Activated naive CD8-positive, alpha-beta T cell treated with anti-CD3 and anti-CD28 coated beads for 36 hours (primary cell): ENCODE data around the gene MDN1. TPM values are rescaled to one million over a fixed set of nuclear protein-coding genes. Genes with fewer than 3 reads are reported as not detected.

Source experiments
- DNase-seq: peaks from one replicate; pipeline ENCODE4 v3.0.0; 2021
- H3K27ac Mint-ChIP-seq: one replicate; pipeline ENCODE4 v1.8.0; 2022; ENCODE audit warnings: mild to moderate bottlenecking, moderate library complexity, mixed read lengths
- H3K27me3 Mint-ChIP-seq: one replicate; pipeline ENCODE4 v1.8.0; 2022; ENCODE audit warnings: mild to moderate bottlenecking, mixed read lengths
- H3K36me3 Mint-ChIP-seq: one replicate; pipeline ENCODE4 v1.8.0; 2021; ENCODE audit warnings: mild to moderate bottlenecking, mixed read lengths
- H3K4me1 Mint-ChIP-seq: one replicate; pipeline ENCODE4 v1.8.0; 2021; ENCODE audit warnings: mixed read lengths
- H3K4me3 Mint-ChIP-seq: one replicate; pipeline ENCODE4 v1.8.0; 2022; ENCODE audit warnings: mild to moderate bottlenecking, moderate library complexity, mixed read lengths
- H3K9me3 Mint-ChIP-seq: one replicate; pipeline ENCODE4 v1.8.0; 2022; ENCODE audit warnings: mixed read lengths
- total RNA-seq, 2 experiments: library from RNA; stranded (reverse); gene quantifications; one replicate each; pipeline ENCODE4 v1.2.3, GENCODE V29; 2021

Gene MDN1
- total RNA-seq, 2 experiments from 2014 or later: 64.4 to 66.8 TPM

- no peak for DNase-seq
- H3K4me1 Mint-ChIP-seq: no peaks in the 10 kb centered on the region
- no peak overlapping the region for H3K27ac Mint-ChIP-seq
- H3K27me3 Mint-ChIP-seq: no peaks in the 10 kb centered on the region
- H3K4me3 Mint-ChIP-seq: no peak overlapping the region
- H3K36me3 Mint-ChIP-seq: peaks cover 19% of the 10 kb centered on the region
- no peaks in the 10 kb centered on the region for H3K9me3 Mint-ChIP-seq
These were observed 141.1 kb downstream of the MDN1 start for GRCh38 chr6:89678531-89678930.

- Mint-ChIP-seq H3K4me1 (no peaks in the 10 kb centered on the region), H3K27ac (no peak overlapping the region), H3K9me3 (no peaks in the 10 kb centered on the region), H3K27me3 (no peaks in the 10 kb centered on the region), H3K4me3 (no peak overlapping the region), H3K36me3 (peaks cover 24% of the 10 kb centered on the region)
- no peak for DNase-seq
These were observed 143.4 kb downstream of the MDN1 start for GRCh38 chr6:89675949-89676748.

GRCh38 chr6:89670935-89671565 is 148.5 kb downstream of the MDN1 start:
- H3K9me3 Mint-ChIP-seq: no peaks in the 10 kb centered on the region
- no peak overlapping the region for H3K4me3 Mint-ChIP-seq
- no peak for DNase-seq
- H3K27me3 Mint-ChIP-seq: no peaks in the 10 kb centered on the region
- H3K4me1 Mint-ChIP-seq: no peaks in the 10 kb centered on the region
- peaks cover 21% of the 10 kb centered on the region for H3K36me3 Mint-ChIP-seq
- H3K27ac Mint-ChIP-seq: no peak overlapping the region

GRCh38 chr6:89669002-89669401 is 150.6 kb downstream of the MDN1 start:
- no peaks in the 10 kb centered on the region for H3K27me3 Mint-ChIP-seq
- H3K4me3 Mint-ChIP-seq: no peak overlapping the region
- no peaks in the 10 kb centered on the region for H3K9me3 Mint-ChIP-seq
- no peak overlapping the region for H3K27ac Mint-ChIP-seq
- H3K4me1 Mint-ChIP-seq: no peaks in the 10 kb centered on the region
- DNase-seq: no peak
- peaks cover 19% of the 10 kb centered on the region for H3K36me3 Mint-ChIP-seq

GRCh38 chr6:89667872-89668556 is 151.6 kb downstream of the MDN1 start:
- peaks cover 23% of the 10 kb centered on the region for H3K36me3 Mint-ChIP-seq
- no peaks in the 10 kb centered on the region for H3K9me3 Mint-ChIP-seq
- no peaks in the 10 kb centered on the region for H3K4me1 Mint-ChIP-seq
- no peaks in the 10 kb centered on the region for H3K27me3 Mint-ChIP-seq
- no peak for DNase-seq
- no peak overlapping the region for H3K27ac Mint-ChIP-seq
- H3K4me3 Mint-ChIP-seq: no peak overlapping the region

GRCh38 chr6:89662659-89663223 is 156.9 kb downstream of the MDN1 start:
- Mint-ChIP-seq H3K4me3 (no peak overlapping the region), H3K27me3 (no peaks in the 10 kb centered on the region), H3K36me3 (peaks cover 13% of the 10 kb centered on the region), H3K9me3 (no peaks in the 10 kb centered on the region), H3K27ac (no peak overlapping the region), H3K4me1 (no peaks in the 10 kb centered on the region)
- DNase-seq: no peak

- Mint-ChIP-seq H3K27me3 (no peaks in the 10 kb centered on the region), H3K4me1 (no peaks in the 10 kb centered on the region), H3K4me3 (no peak overlapping the region), H3K36me3 (peaks cover 13% of the 10 kb centered on the region), H3K9me3 (no peaks in the 10 kb centered on the region), H3K27ac (no peak overlapping the region)
- DNase-seq: no peak
These were observed 158.0 kb downstream of the MDN1 start for GRCh38 chr6:89661559-89661958.

- peak overlapping the region; percentile 55 for H3K27ac Mint-ChIP-seq
- no peak overlapping the region for H3K4me3 Mint-ChIP-seq
- H3K36me3 Mint-ChIP-seq: peaks cover 13% of the 10 kb centered on the region
- H3K9me3 Mint-ChIP-seq: no peaks in the 10 kb centered on the region
- H3K4me1 Mint-ChIP-seq: no peaks in the 10 kb centered on the region
- no peaks in the 10 kb centered on the region for H3K27me3 Mint-ChIP-seq
- no peak for DNase-seq
These were observed 158.6 kb downstream of the MDN1 start for GRCh38 chr6:89660981-89661380.

- no peaks in the 10 kb centered on the region for H3K9me3 Mint-ChIP-seq
- H3K36me3 Mint-ChIP-seq: peaks cover 6% of the 10 kb centered on the region
- no peak for DNase-seq
- no peak overlapping the region for H3K27ac Mint-ChIP-seq
- H3K27me3 Mint-ChIP-seq: no peaks in the 10 kb centered on the region
- H3K4me1 Mint-ChIP-seq: no peaks in the 10 kb centered on the region
- H3K4me3 Mint-ChIP-seq: no peak overlapping the region
These were observed 162.0 kb downstream of the MDN1 start for GRCh38 chr6:89657445-89658158.

GRCh38 chr6:89655122-89655521 is 164.5 kb downstream of the MDN1 start:
- Mint-ChIP-seq H3K36me3 (peaks cover 9% of the 10 kb centered on the region), H3K9me3 (no peaks in the 10 kb centered on the region), H3K4me1 (no peaks in the 10 kb centered on the region), H3K27me3 (no peaks in the 10 kb centered on the region), H3K4me3 (no peak overlapping the region), H3K27ac (no peak overlapping the region)
- no peak for DNase-seq

GRCh38 chr6:89650579-89650978 is 169.0 kb downstream of the MDN1 start:
- Mint-ChIP-seq H3K9me3 (no peaks in the 10 kb centered on the region), H3K27ac (no peak overlapping the region), H3K36me3 (peaks cover 19% of the 10 kb centered on the region), H3K4me1 (peaks cover 3% of the 10 kb centered on the region), H3K4me3 (no peak overlapping the region), H3K27me3 (no peaks in the 10 kb centered on the region)
- no peak for DNase-seq

- Mint-ChIP-seq H3K4me3 (no peak overlapping the region), H3K4me1 (peaks cover 9% of the 10 kb centered on the region), H3K9me3 (no peaks in the 10 kb centered on the region), H3K27ac (no peak overlapping the region), H3K36me3 (peaks cover 22% of the 10 kb centered on the region), H3K27me3 (no peaks in the 10 kb centered on the region)
- no peak for DNase-seq
These were observed 169.9 kb downstream of the MDN1 start for GRCh38 chr6:89649682-89650081.

GRCh38 chr6:89644864-89645263 is 174.7 kb downstream of the MDN1 start:
- Mint-ChIP-seq H3K36me3 (peaks cover 41% of the 10 kb centered on the region), H3K27ac (no peak overlapping the region), H3K9me3 (no peaks in the 10 kb centered on the region), H3K4me1 (peaks cover 13% of the 10 kb centered on the region), H3K4me3 (no peak overlapping the region), H3K27me3 (no peaks in the 10 kb centered on the region)
- no peak for DNase-seq

- no peak overlapping the region for H3K4me3 Mint-ChIP-seq
- peaks cover 40% of the 10 kb centered on the region for H3K36me3 Mint-ChIP-seq
- no peaks in the 10 kb centered on the region for H3K27me3 Mint-ChIP-seq
- peaks cover 20% of the 10 kb centered on the region for H3K4me1 Mint-ChIP-seq
- no peak overlapping the region for H3K27ac Mint-ChIP-seq
- DNase-seq: no peak
- no peaks in the 10 kb centered on the region for H3K9me3 Mint-ChIP-seq
These were observed 176.2 kb downstream of the MDN1 start for GRCh38 chr6:89643406-89643805.

- Mint-ChIP-seq H3K36me3 (peaks cover 43% of the 10 kb centered on the region), H3K4me3 (no peak overlapping the region), H3K9me3 (no peaks in the 10 kb centered on the region), H3K4me1 (peaks cover 23% of the 10 kb centered on the region), H3K27me3 (no peaks in the 10 kb centered on the region), H3K27ac (no peak overlapping the region)
- DNase-seq: no peak
These were observed 176.6 kb downstream of the MDN1 start for GRCh38 chr6:89642956-89643355.
